Small intestine (tissue), 7 donors: ENCODE results near the gene PHACTR2. TPM values are rescaled to one million over a fixed set of nuclear protein-coding genes. Genes with fewer than 3 reads are reported as not detected.
"Not testable (repeated sequence)": the region's sequence is repeated elsewhere in the genome, so short reads cannot be mapped to it uniquely, and the experiment has no call there.

Experiments
- DNase-seq, 2 donors: peaks; one replicate each; pipeline versions ENCODE4 v3.0.0 to v3.0.0-alpha.2; 2013
- FAIRE-seq: peaks from 2 replicates; lab custom pipeline; 2012; peaks lifted over from hg19 to GRCh38; lab: Jason Lieb, UNC
- H3K27ac ChIP-seq, 3 donors: one replicate each; pipeline ENCODE4 v1.5.1; 2013; ENCODE audit warnings: low read length in 2 of 3, mild to moderate bottlenecking in 2 of 3, control low read depth in 1 of 3, inconsistent platforms in 1 of 3, low read depth in 1 of 3, moderate library complexity in 1 of 3
- H3K27me3 ChIP-seq, 3 donors: one replicate each; pipeline ENCODE4 v1.6.1; 2013; ENCODE audit warnings: low read length in 3 of 3, inconsistent platforms in 1 of 3; ENCODE audit not compliant: control insufficient read depth in 3 of 3, insufficient read depth in 3 of 3
- H3K36me3 ChIP-seq, 3 donors: one replicate each; pipeline ENCODE4 v1.6.1; 2013; ENCODE audit warnings: low read length in 3 of 3, inconsistent platforms in 1 of 3, low read depth in 1 of 3, mild to moderate bottlenecking in 1 of 3, moderate library complexity in 1 of 3; ENCODE audit not compliant: control insufficient read depth in 3 of 3, insufficient read depth in 2 of 3
- H3K4me1 ChIP-seq, 3 donors: one replicate each; pipeline ENCODE4 v1.6.1; 2013; ENCODE audit warnings: low read length in 2 of 3, inconsistent platforms in 1 of 3, low read depth in 1 of 3, mild to moderate bottlenecking in 1 of 3, moderate library complexity in 1 of 3; ENCODE audit not compliant: control insufficient read depth in 3 of 3, insufficient read depth in 2 of 3
- H3K4me3 ChIP-seq, 3 donors: one replicate each; pipeline ENCODE4 v1.5.1; 2013; ENCODE audit warnings: low read length in 3 of 3, control low read depth in 1 of 3, inconsistent platforms in 1 of 3, low read depth in 1 of 3, mild to moderate bottlenecking in 1 of 3, moderate library complexity in 1 of 3
- H3K9me3 ChIP-seq, 2 donors: one replicate each; pipeline ENCODE4 v1.6.1; 2013; ENCODE audit warnings: low read depth in 1 of 2, low read length in 1 of 2; ENCODE audit not compliant: control insufficient read depth in 2 of 2, insufficient read depth in 1 of 2
- WGBS, 3 donors: extraction: QIAGEN DNeasy Blood & Tissue Kit; methylation state at CpG; one replicate each; pipeline ENCODE4 v1.1.7; 2013; 5-methylcytosine and 5-hydroxymethylcytosine counted together
- polyA plus RNA-seq, 4 donors: library from polyadenylated mRNA; stranded (reverse) in 3 of 4; unstranded in 1 of 4; fragments of 200-250 nt in 3 of 4; fragments of 120-200 nt in 1 of 4; gene quantifications; one replicate each; pipeline versions ENCODE4 v1.2.1 to v1.2.3, GENCODE V29; 2013
- donor health status: healthy with polysubstance abuse.
- donor health status: control.
- donor health status: control.
- donor health status: Bipolar disorder and iron deficiency.
- donor health status: healthy.

The PHACTR2 gene
- polyA plus RNA-seq, 4 donors = 6.8 to 26.0 (median 8.6) TPM

- Histone ChIP-seq H3K4me1 (no peaks in the 10 kb centered on the region), H3K36me3 (peaks cover 0 to 4% (median 0%) of the 10 kb centered on the region in 3 donors), H3K27ac (no peak overlapping the region), H3K27me3 (no peaks in the 10 kb centered on the region), H3K9me3 (peaks cover 0 to 20% of the 10 kb centered on the region in 2 donors), H3K4me3 (no peak overlapping the region)
- FAIRE-seq (no peak), DNase-seq (no peak)
Observed at GRCh38 chr6:143664171-143664570, 13.6 kb upstream of the PHACTR2 start.

GRCh38 chr6:143666007-143666406 lies 11.8 kb upstream of the PHACTR2 start:
- H3K36me3 ChIP-seq, FAIRE-seq, H3K27me3 ChIP-seq, H3K4me3 ChIP-seq, H3K27ac ChIP-seq, H3K4me1 ChIP-seq, DNase-seq: not testable (repeated sequence)
- 92 to 100% (median 95%) methylated on average over 1 of the region's 1 CpG for WGBS, 3 donors
- peaks cover 0 to 11% of the 10 kb centered on the region in 2 donors for H3K9me3 ChIP-seq

GRCh38 chr6:143669483-143669882 lies 8.3 kb upstream of the PHACTR2 start:
- H3K27me3 ChIP-seq, H3K4me3 ChIP-seq, H3K27ac ChIP-seq, H3K36me3 ChIP-seq, FAIRE-seq, H3K4me1 ChIP-seq, DNase-seq, H3K9me3 ChIP-seq: not testable (repeated sequence)
- 77 to 87% (median 81%) methylated on average over 1 of the region's 1 CpG for WGBS, 3 donors

- Histone ChIP-seq H3K4me3 (no peak overlapping the region), H3K36me3 (no peaks in the 10 kb centered on the region), H3K4me1 (peaks cover 0 to 19% (median 6%) of the 10 kb centered on the region in 3 donors), H3K9me3 (no peaks in the 10 kb centered on the region), H3K27ac (peak overlapping the region in 1 of 3 donors; percentile 15), H3K27me3 (no peaks in the 10 kb centered on the region)
- DNase-seq = peak; percentile 56 to 79
- no peak for FAIRE-seq
- 16 to 46% (median 39%) methylated on average over 4 of the region's 4 CpGs for WGBS, 3 donors
Observed at GRCh38 chr6:143673669-143674068, 4.1 kb upstream of the PHACTR2 start.

- Histone ChIP-seq H3K9me3 (no peaks in the 10 kb centered on the region), H3K4me3 (no peak overlapping the region), H3K27ac (peak overlapping the region in 2 of 3 donors; percentile 15 to 32), H3K36me3 (no peaks in the 10 kb centered on the region), H3K27me3 (no peaks in the 10 kb centered on the region), H3K4me1 (peaks cover 0 to 19% (median 6%) of the 10 kb centered on the region in 3 donors)
- FAIRE-seq (no peak), DNase-seq (peak in 1 of 2 donors; percentile 39)
- 76 to 84% (median 79%) methylated on average over 3 of the region's 3 CpGs for WGBS, 3 donors
Observed at GRCh38 chr6:143674483-143675381, 3.0 kb upstream of the PHACTR2 start.

GRCh38 chr6:143675382-143675900 lies 2.3 kb upstream of the PHACTR2 start:
- H3K27ac ChIP-seq = peak overlapping the region in 2 of 3 donors; percentile 4 to 32
- FAIRE-seq (no peak), DNase-seq (no peak)

GRCh38 chr6:143675946-143676345 lies 1.8 kb upstream of the PHACTR2 start:
- no peak for FAIRE-seq
- peaks cover 0 to 19% (median 6%) of the 10 kb centered on the region in 3 donors for H3K4me1 ChIP-seq
- H3K36me3 ChIP-seq = no peaks in the 10 kb centered on the region
- no peak overlapping the region for H3K4me3 ChIP-seq
- WGBS, 3 donors = 51 to 61% (median 60%) methylated on average over 1 of the region's 1 CpG
- no peak for DNase-seq
- H3K27me3 ChIP-seq = no peaks in the 10 kb centered on the region
- H3K9me3 ChIP-seq = no peaks in the 10 kb centered on the region
- H3K27ac ChIP-seq = peak overlapping the region in 1 of 3 donors; percentile 4

More at GRCh38 chr6:143675382-143675900, 2.3 kb upstream of the PHACTR2 start:
- no peaks in the 10 kb centered on the region for H3K9me3 ChIP-seq
- H3K4me1 ChIP-seq = peaks cover 0 to 19% (median 6%) of the 10 kb centered on the region in 3 donors
- no peak overlapping the region for H3K4me3 ChIP-seq
- no peaks in the 10 kb centered on the region for H3K27me3 ChIP-seq
- H3K36me3 ChIP-seq = no peaks in the 10 kb centered on the region

GRCh38 chr6:143676437-143677045 lies 1.2 kb upstream of the PHACTR2 start:
- WGBS, 3 donors = 80 to 91% (median 89%) methylated on average over 4 of the region's 4 CpGs
- DNase-seq (no peak), FAIRE-seq (peak; percentile 15)
- Histone ChIP-seq H3K27ac (no peak overlapping the region), H3K27me3 (no peaks in the 10 kb centered on the region), H3K4me3 (no peak overlapping the region), H3K36me3 (no peaks in the 10 kb centered on the region), H3K9me3 (no peaks in the 10 kb centered on the region), H3K4me1 (peaks cover 0 to 19% (median 6%) of the 10 kb centered on the region in 3 donors)
